GM12872 (cell line): ENCODE measurements around the gene FRMD4A.

Experiments
- TF ChIP-seq, protein P1 (sequence below): IDR thresholded peaks from 3 replicates; pipeline ENCODE4 v1.5.1; 2011; ENCODE audit warnings: low read depth, mild to moderate bottlenecking, low read length, moderate library complexity; ENCODE audit not compliant: insufficient read depth

The FRMD4A gene

DNA sequence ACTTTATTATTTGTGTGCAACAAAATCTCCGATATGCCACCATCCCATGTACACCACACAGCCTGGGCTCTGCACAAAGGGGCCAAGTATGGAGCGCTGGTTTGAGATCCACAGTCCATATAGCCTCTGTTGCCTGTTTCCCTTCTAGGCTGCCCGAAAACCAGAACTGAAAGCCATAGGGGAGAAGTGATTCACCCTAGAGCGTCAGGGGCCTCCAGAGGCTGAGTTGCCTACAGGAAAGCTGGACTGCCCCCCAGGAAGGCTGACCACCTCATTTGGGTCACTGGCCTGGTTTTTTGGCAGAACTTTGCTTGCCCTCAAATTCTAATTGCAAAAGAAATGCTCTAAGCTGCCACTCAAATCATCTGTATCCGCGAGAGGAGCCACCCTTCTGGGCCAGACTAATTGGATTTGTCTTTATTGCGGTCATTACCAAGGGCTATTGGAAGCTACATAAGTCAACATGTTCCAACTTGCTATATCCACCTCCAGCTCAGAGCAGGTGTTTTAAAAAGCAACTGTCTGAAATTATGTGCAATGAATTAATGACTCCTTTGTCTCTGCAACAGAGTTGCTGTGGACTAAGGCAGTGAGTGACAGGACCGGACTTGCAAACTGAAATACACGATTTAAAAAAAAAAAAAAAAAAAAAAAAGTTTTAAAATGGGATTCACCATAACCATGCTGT, 28.3 kb upstream of the FRMD4A start:
- TF ChIP-seq, protein P1, sequence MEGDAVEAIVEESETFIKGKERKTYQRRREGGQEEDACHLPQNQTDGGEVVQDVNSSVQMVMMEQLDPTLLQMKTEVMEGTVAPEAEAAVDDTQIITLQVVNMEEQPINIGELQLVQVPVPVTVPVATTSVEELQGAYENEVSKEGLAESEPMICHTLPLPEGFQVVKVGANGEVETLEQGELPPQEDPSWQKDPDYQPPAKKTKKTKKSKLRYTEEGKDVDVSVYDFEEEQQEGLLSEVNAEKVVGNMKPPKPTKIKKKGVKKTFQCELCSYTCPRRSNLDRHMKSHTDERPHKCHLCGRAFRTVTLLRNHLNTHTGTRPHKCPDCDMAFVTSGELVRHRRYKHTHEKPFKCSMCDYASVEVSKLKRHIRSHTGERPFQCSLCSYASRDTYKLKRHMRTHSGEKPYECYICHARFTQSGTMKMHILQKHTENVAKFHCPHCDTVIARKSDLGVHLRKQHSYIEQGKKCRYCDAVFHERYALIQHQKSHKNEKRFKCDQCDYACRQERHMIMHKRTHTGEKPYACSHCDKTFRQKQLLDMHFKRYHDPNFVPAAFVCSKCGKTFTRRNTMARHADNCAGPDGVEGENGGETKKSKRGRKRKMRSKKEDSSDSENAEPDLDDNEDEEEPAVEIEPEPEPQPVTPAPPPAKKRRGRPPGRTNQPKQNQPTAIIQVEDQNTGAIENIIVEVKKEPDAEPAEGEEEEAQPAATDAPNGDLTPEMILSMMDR, result no peak

DNA sequence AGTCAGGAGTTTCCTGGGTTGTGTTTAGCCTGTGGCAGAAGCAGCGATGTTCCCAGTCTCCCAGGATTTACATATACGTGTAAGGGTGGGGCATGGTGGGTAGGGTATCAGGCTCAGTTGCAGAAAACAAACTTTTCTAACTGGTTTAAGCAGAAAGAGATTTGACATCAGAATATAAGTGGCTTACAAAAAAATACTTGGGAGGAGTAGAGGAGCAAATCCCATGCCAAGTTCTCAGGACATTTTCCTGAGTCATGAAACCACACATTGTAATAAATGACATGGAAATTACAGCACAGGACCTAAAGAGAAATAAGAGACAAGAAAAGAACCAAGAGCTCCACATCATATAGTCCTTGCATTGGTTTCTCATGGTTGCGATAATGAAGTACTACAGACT, 26.2 kb upstream of the FRMD4A start:
- TF ChIP-seq, protein P1, result no peak

- TF ChIP-seq, protein P1, result no peak
Observed at GRCh38 chr10:14355750-14356149, 25.0 kb upstream of the FRMD4A start.

- TF ChIP-seq, protein P1, result no peak
Observed at GRCh38 chr10:14353291-14353913, 22.7 kb upstream of the FRMD4A start.

DNA sequence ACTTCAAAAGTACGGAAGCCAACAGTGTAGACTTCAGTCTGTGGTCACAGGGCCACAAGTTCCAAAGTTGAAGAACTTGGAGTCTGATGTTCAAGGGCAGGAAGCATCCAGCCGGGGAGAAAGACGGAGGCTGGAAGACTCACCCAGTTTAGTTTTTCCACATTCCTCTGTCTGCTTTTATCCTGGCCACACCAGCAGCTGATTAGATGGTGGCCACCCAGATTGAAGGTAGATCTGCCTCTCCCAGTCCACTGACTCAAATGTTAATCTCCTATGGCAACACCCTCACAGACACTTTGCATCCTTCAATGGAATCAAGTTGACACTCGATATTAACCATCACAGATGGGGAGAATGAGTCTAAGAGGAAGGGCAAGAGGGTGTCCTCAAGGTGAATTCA, 19.3 kb upstream of the FRMD4A start:
- TF ChIP-seq, protein P1, result no peak

DNA sequence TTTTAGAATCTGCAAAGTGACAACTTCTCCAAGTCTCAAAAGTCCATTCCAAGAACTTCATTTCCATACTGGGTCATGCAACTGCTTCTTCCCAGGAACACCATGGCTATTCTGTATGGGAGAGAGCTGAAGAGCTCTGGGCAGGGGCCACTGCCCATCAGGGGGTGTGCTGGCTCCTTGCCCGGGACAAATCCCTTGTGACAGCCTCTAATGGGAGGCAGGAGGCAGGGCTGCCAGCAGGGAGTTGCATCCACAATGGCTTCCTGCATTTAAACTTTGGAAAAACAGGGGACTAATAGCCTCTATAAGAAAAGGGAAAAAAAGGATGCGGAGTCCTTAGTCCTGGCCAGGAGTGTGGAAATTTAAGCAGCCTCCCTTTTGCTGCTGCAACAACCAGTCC, 18.4 kb upstream of the FRMD4A start:
- TF ChIP-seq, protein P1, result no peak

GRCh38 chr10:14345262-14345661, 14.5 kb upstream of the FRMD4A start:
- TF ChIP-seq, protein P1, result no peak
